ENCODE measurements around the gene TPCN2. TPM values are rescaled to one million over a fixed set of nuclear protein-coding genes. Genes with fewer than 3 reads are reported as not detected.

The TPCN2 gene
- total and polyA plus RNA-seq, 2 of the 8 experiments (the other 6 are each of a cell fraction or from before 2014, with no cell fraction given): 9.7 to 18.6 TPM

GRCh38 chr11:69063652-69064260 is 15.0 kb downstream of the TPCN2 start:
- ChIA-PET POLR2A (ENCODE audit: partially characterized antibody) (no interaction called here), CTCF (ENCODE audit: partially characterized antibody) (interaction anchor here (1.0 to 1.2 kb wide), 2 partner anchors 8 to 9 kb away, joined by 3 read pairs; no protein-coding TSS in a partner anchor)
- peaks cover 0 to 4% (median 1%) of the 10 kb centered on the region in 4 experiments; a peak in 4 of 8 replicates for H3K36me3 ChIP-seq (ENCODE audit: control insufficient read depth in 2 of 4, insufficient read depth in 4 of 4, low read length in 3 of 4)
- H3K18ac ChIP-seq (ENCODE audit: extremely low read depth, low read length): no peak overlapping the region
- 83% methylated on average over 8 of the region's 14 CpGs; no CpG with 5 or more reads in 1 of the 2 experiments for WGBS, 2 experiments (ENCODE audit: extremely low coverage in 1 of 2, insufficient coverage in 1 of 2, insufficient read length in 1 of 2, insufficient replicate concordance in 2 of 2, low coverage in 1 of 2, low lambda C conversion rate in 2 of 2, missing lambda C conversion rate in 1 of 2)
- no peaks in the 10 kb centered on the region; a peak in 1 of 4 replicates for H3K79me2 ChIP-seq (ENCODE audit: control insufficient read depth in 1 of 2, insufficient read depth in 2 of 2, low read length in 2 of 2)
- H3K79me1 ChIP-seq (ENCODE audit: low read depth, low read length): peaks cover 23% of the 10 kb centered on the region
- H2BK12ac ChIP-seq (ENCODE audit: low read depth, low read length): no peak overlapping the region
- H3K9ac ChIP-seq (replicated peaks in 1 of 4; ENCODE audit: extremely low read depth in 1 of 4, low read depth in 3 of 4, low read length in 3 of 4): no peak overlapping the region
- H2AFZ ChIP-seq (ENCODE audit: low read length): no peak overlapping the region
- no peak overlapping the region for H2AK5ac ChIP-seq (ENCODE audit: low read depth, low read length)
- no peak overlapping the region for H4K8ac ChIP-seq (ENCODE audit: extremely low read depth, insufficient read depth, low read length)
- peaks cover 9 to 36% of the 10 kb centered on the region in 2 experiments for H4K20me1 ChIP-seq (replicated peaks in 1 of 2; ENCODE audit: control insufficient read depth in 1 of 2, insufficient read depth in 2 of 2, low read length in 2 of 2)
- H3K56ac ChIP-seq (replicated peaks; ENCODE audit: insufficient read length, low read depth, low read length): no peak overlapping the region
- H3K14ac ChIP-seq (ENCODE audit: insufficient read length): no peak overlapping the region
- no peak overlapping the region for H3K23ac ChIP-seq (ENCODE audit: insufficient read length)
- no peaks in the 10 kb centered on the region for H3K27me3 ChIP-seq (replicated peaks in 1 of 4; ENCODE audit: control insufficient read depth in 3 of 4, extremely low read depth in 1 of 4, insufficient read depth in 3 of 4, low read length in 3 of 4)
- no peaks in the 10 kb centered on the region for H3K9me3 ChIP-seq (ENCODE audit: insufficient read depth in 2 of 2, low read depth in 1 of 2, low read length in 1 of 2)
- no peak overlapping the region for H3K27ac ChIP-seq (ENCODE audit: low read depth, low read length)
- no peak overlapping the region for H2BK5ac ChIP-seq (ENCODE audit: low read depth, low read length)
- no peak overlapping the region for H3K4me3 ChIP-seq (ENCODE audit: extremely low read depth in 1 of 4, insufficient read depth in 2 of 4, low read depth in 3 of 4, low read length in 4 of 4)
- DNase-seq (ENCODE audit: low read depth in 1 of 2, low spot score in 2 of 2): no peak
- no peak overlapping the region for H2BK120ac ChIP-seq (replicated peaks; ENCODE audit: low read depth, low read length)
- no peak overlapping the region for H3K4ac ChIP-seq (replicated peaks; ENCODE audit: insufficient read length, low read depth, low read length)
- H4K5ac ChIP-seq (ENCODE audit: insufficient read length, low read depth, low read length): no peak overlapping the region
- no peak overlapping the region for H3K4me2 ChIP-seq (ENCODE audit: insufficient read depth in 1 of 2, low read depth in 2 of 2, low read length in 2 of 2)
- H3K4me1 ChIP-seq (replicated peaks in 1 of 4; ENCODE audit: control insufficient read depth in 3 of 4, insufficient read depth in 4 of 4, low read length in 3 of 4): no peaks in the 10 kb centered on the region; a peak in 1 of 7 replicates
- FAIRE-seq: no peak
- no peak overlapping the region for H2BK15ac ChIP-seq (ENCODE audit: low read length)
- H3K23me2 ChIP-seq (ENCODE audit: low read depth, low read length): peaks cover 3% of the 10 kb centered on the region; the same call in 1 of the 2 replicates
- TF ChIP-seq SUZ12 (IDR thresholded peaks at IDR 0.05; ENCODE audit: low read length): no peak
- TF ChIP-seq TAF7 (optimal IDR thresholded peaks at IDR 0.05; ENCODE audit: borderline replicate concordance, low read depth, low read length): no peak
- no peak for TF ChIP-seq SRF (IDR thresholded peaks at IDR 0.05; ENCODE audit: low read depth, low read length)
- no peak for TF ChIP-seq TCF12 (IDR thresholded peaks at IDR 0.05; ENCODE audit: low read depth, low read length)
- no peak for TF ChIP-seq SP1 (IDR thresholded peaks at IDR 0.05; ENCODE audit: low read depth, low read length)
- no peak for TF ChIP-seq USF2 (IDR thresholded peaks at IDR 0.05; ENCODE audit: low read length)
- no peak for TF ChIP-seq EZH2 (IDR thresholded peaks at IDR 0.05; ENCODE audit: low read depth, low read length, severe bottlenecking)
- no peak for TF ChIP-seq NRF1 (IDR thresholded peaks at IDR 0.05; ENCODE audit: low read depth, low read length)
- TF ChIP-seq KDM4A (IDR thresholded peaks at IDR 0.05; ENCODE audit: low read depth, low read length, severe bottlenecking): no peak
- TF ChIP-seq GTF2F1 (IDR thresholded peaks at IDR 0.05; ENCODE audit: borderline replicate concordance, low read depth, low read length): no peak
- TF ChIP-seq TBP (IDR thresholded peaks at IDR 0.05; ENCODE audit: low read depth, low read length): no peak
- TF ChIP-seq E2F6 (IDR thresholded peaks at IDR 0.05): no peak
- H4K91ac ChIP-seq (replicated peaks; ENCODE audit: insufficient read length, low read length): no peak overlapping the region
- H2BK20ac ChIP-seq (ENCODE audit: low read length): no peak overlapping the region
